CD14-positive monocyte (primary cell): ENCODE data around the gene STK11IP. TPM values are rescaled to one million over a fixed set of nuclear protein-coding genes. Genes with fewer than 3 reads are reported as not detected.

Experiments
- DNase-seq, 3 donors: peaks; one replicate each; pipeline ENCODE4 v3.0.0-alpha.2; 2011 to 2022
- H2AFZ ChIP-seq: 2 replicates; pipeline ENCODE4 v1.6.0; 2012; ENCODE audit warnings: mild to moderate bottlenecking, low read depth, low read length, inconsistent platforms; ENCODE audit not compliant: insufficient read depth, poor library complexity, severe bottlenecking
- H3K27ac ChIP-seq, 2 donors: 1 replicate in 1 of 2; 2 replicates in 1 of 2; pipeline ENCODE4 v1.5.1; 2012 to 2013; ENCODE audit warnings: low read length in 2 of 2, control low read depth in 1 of 2, inconsistent platforms in 1 of 2, low read depth in 1 of 2, mild to moderate bottlenecking in 1 of 2
- H3K27me3 ChIP-seq, 2 donors: one replicate each; pipeline versions ENCODE4 v1.6.0 to v1.6.1; 2011 to 2013; ENCODE audit warnings: low read length in 2 of 2; ENCODE audit not compliant: control insufficient read depth in 2 of 2, insufficient read depth in 2 of 2
- H3K36me3 ChIP-seq, 2 donors: replicated peaks in 1 of 2; 1 replicate in 1 of 2; 2 replicates in 1 of 2; pipeline versions ENCODE4 v1.5.1 to v1.6.1; 2012 to 2013; ENCODE audit warnings: low read length in 2 of 2, control low read depth in 1 of 2, inconsistent platforms in 1 of 2, mild to moderate bottlenecking in 1 of 2; ENCODE audit not compliant: insufficient read depth in 2 of 2, control insufficient read depth in 1 of 2
- H3K4me1 ChIP-seq, 2 donors: 1 replicate in 1 of 2; 2 replicates in 1 of 2; pipeline versions ENCODE4 v1.5.1 to v1.6.1; 2012 to 2013; ENCODE audit warnings: low read length in 2 of 2, control low read depth in 1 of 2, inconsistent platforms in 1 of 2, mild to moderate bottlenecking in 1 of 2, moderate library complexity in 1 of 2; ENCODE audit not compliant: insufficient read depth in 2 of 2, control insufficient read depth in 1 of 2
- H3K4me2 ChIP-seq: replicated peaks from 2 replicates; pipeline ENCODE3; 2012; ENCODE audit warnings: low read length, moderate library complexity, mild to moderate bottlenecking; ENCODE audit not compliant: poor library complexity, severe bottlenecking; ENCODE audit errors: extremely low read depth
- H3K4me3 ChIP-seq, 3 experiments: fragments of 200-600 bp in 1 of 3; sonication (generic) in 1 of 3; replicated peaks in 1 of 3; 1 replicate in 2 of 3; 2 replicates in 1 of 3; pipeline ENCODE4 v1.5.1; 2011 to 2013; ENCODE audit warnings: low read length in 3 of 3, mild to moderate bottlenecking in 3 of 3, control low read depth in 2 of 3, low read depth in 2 of 3, inconsistent platforms in 1 of 3, moderate library complexity in 1 of 3
- H3K79me2 ChIP-seq: 2 replicates; pipeline ENCODE4 v1.6.0; 2012; ENCODE audit warnings: mild to moderate bottlenecking, control low read depth, inconsistent platforms, low read length, moderate library complexity; ENCODE audit not compliant: insufficient read depth
- H3K9ac ChIP-seq: 2 replicates; pipeline ENCODE4 v1.6.0; 2017; ENCODE audit warnings: low read length, mild to moderate bottlenecking; ENCODE audit not compliant: insufficient read depth, poor library complexity, severe bottlenecking
- H3K9me3 ChIP-seq, 2 donors: replicated peaks in 1 of 2; 1 replicate in 1 of 2; 2 replicates in 1 of 2; pipeline versions ENCODE4 v1.5.1 to v1.6.1; 2012 to 2013; ENCODE audit warnings: low read length in 2 of 2, control low read depth in 1 of 2; ENCODE audit not compliant: control insufficient read depth in 1 of 2, insufficient read depth in 1 of 2
- H4K20me1 ChIP-seq: 2 replicates; pipeline ENCODE4 v1.6.0; 2012; ENCODE audit warnings: mild to moderate bottlenecking, low read length, control low read depth, moderate library complexity; ENCODE audit not compliant: insufficient read depth
- H3K27ac Mint-ChIP-seq, 7 donors: one replicate each; pipeline ENCODE4 v1.8.0; 2020; ENCODE audit warnings: mild to moderate bottlenecking in 7 of 7, mixed read lengths in 7 of 7, moderate library complexity in 6 of 7, inconsistent platforms in 2 of 7
- H3K27me3 Mint-ChIP-seq, 3 donors: one replicate each; pipeline ENCODE4 v1.8.0; 2021 to 2022; ENCODE audit warnings: low read depth in 3 of 3, mild to moderate bottlenecking in 3 of 3, mixed read lengths in 3 of 3, moderate library complexity in 3 of 3, inconsistent platforms in 1 of 3
- H3K36me3 Mint-ChIP-seq, 2 donors: one replicate each; pipeline ENCODE4 v1.8.0; 2020; ENCODE audit warnings: mixed read lengths in 2 of 2, inconsistent platforms in 1 of 2, mild to moderate bottlenecking in 1 of 2
- H3K4me1 Mint-ChIP-seq: one replicate; pipeline ENCODE4 v1.8.0; 2020; ENCODE audit warnings: mild to moderate bottlenecking, mixed read lengths
- H3K4me3 Mint-ChIP-seq, 2 donors: one replicate each; pipeline ENCODE4 v1.8.0; 2020; ENCODE audit warnings: mild to moderate bottlenecking in 2 of 2, mixed read lengths in 2 of 2, moderate library complexity in 1 of 2
- H3K9me3 Mint-ChIP-seq, 7 donors: one replicate each; pipeline ENCODE4 v1.8.0; 2020 to 2022; ENCODE audit warnings: mixed read lengths in 7 of 7, mild to moderate bottlenecking in 6 of 7, moderate library complexity in 6 of 7, inconsistent platforms in 2 of 7
- WGBS: methylation state at CpG from one replicate; pipeline ENCODE4 v1.1.5; 2013; ENCODE audit warnings: missing lambda C conversion rate; ENCODE audit not compliant: insufficient coverage; 5-methylcytosine and 5-hydroxymethylcytosine counted together
- intact Hi-C, 2 donors: fragments of 100-400 bp; cut with micrococcal nuclease; formaldehyde crosslinking; loops; one replicate each; pipeline versions ENCODE4 v1.15.0 to v1.15.1; 2023
- polyA plus RNA-seq, 3 donors: library from polyadenylated mRNA; depleted of rRNA in 1 of 3; unstranded in 2 of 3; stranded (reverse) in 1 of 3; fragments of 300-500 nt in 2 of 3; fragments of >200 nt in 1 of 3; fragmentation: Illumina TruSeq in 2 of 3; gene quantifications; 1 replicate in 2 of 3; 2 replicates in 1 of 3; pipeline ENCODE4 v1.2.3, GENCODE V29; 2012 to 2021
- TF ChIP-seq, protein P1 (sequence below): fragments of 200-600 bp; IDR thresholded peaks from one replicate; pipeline ENCODE4 v1.8.0; 2022; ENCODE audit warnings: antibody characterized with exemption, mild to moderate bottlenecking

STK11IP gene
- polyA plus RNA-seq, 3 donors, result 13.0 to 79.1 (median 15.7) TPM

DNA sequence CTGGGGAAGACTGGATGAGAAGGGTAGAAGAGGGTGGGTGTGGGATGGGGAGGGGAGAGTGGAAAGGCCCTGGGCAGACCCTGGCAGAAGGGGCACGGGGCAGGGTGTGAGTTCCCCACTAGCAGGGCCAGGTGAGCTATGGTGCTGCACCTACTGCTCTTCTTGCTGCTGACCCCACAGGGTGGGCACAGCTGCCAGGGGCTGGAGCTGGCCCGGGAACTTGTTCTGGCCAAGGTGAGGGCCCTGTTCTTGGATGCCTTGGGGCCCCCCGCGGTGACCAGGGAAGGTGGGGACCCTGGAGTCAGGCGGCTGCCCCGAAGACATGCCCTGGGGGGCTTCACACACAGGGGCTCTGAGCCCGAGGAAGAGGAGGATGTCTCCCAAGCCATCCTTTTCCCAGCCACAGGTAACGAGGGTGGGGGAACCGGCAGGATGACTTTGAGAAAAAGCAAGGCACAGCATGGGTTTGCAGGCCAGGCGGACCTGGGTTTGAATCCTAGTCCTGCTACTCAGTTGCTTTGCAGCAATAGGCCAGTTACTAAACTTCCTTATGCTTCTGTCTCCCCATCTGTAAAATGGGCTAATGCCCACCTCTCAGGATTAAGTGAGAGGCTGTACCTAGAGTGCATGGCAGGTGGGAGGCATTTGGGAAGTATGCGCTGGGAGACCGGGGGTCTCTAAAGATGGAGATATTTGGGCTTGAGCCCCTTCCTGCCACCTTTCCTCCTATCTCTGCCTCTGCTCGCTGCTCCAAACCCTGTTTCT, 25.2 kb upstream of the STK11IP start, which contains the start of gene INHA:
TSS of gene INHA (plus strand) at position 74 of the 765 bp plus-strand sequence. CDS start at position 139, 65 bp downstream.
- DNase-seq, result no peak
- no peaks in the 10 kb centered on the region for H3K79me2 ChIP-seq
- peaks cover 23 to 46% of the 10 kb centered on the region in 2 donors for H3K27me3 ChIP-seq
- Mint-ChIP-seq H3K4me1 (peaks cover 7% of the 10 kb centered on the region), H3K27me3 (peaks cover 45 to 57% (median 50%) of the 10 kb centered on the region in 3 donors), H3K9me3 (peaks cover 0 to 7% (median 0%) of the 10 kb centered on the region in 7 donors), H3K4me3 (peak within 1 kb of the TSS in 1 of 2 donors; percentile 61), H3K27ac (peak within 1 kb of the TSS in 1 of 7 donors; percentile 44), H3K36me3 (peaks cover 0 to 7% of the 10 kb centered on the region in 2 donors)
- H3K9me3 ChIP-seq, result no peaks in the 10 kb centered on the region
- H2AFZ ChIP-seq, result peak within 1 kb of the TSS; percentile 56
- H3K4me3 ChIP-seq, result peak within 1 kb of the TSS in 2 of 3 experiments; percentile 9 to 57
- H3K4me1 ChIP-seq, result peaks cover 0 to 15% of the 10 kb centered on the region in 2 donors
- peak within 1 kb of the TSS; percentile 76 for H3K4me2 ChIP-seq
- no peak within 1 kb of the TSS for H3K9ac ChIP-seq
- no peaks in the 10 kb centered on the region for H3K36me3 ChIP-seq
- H3K27ac ChIP-seq, result no peak within 1 kb of the TSS
- TF ChIP-seq, protein P1, sequence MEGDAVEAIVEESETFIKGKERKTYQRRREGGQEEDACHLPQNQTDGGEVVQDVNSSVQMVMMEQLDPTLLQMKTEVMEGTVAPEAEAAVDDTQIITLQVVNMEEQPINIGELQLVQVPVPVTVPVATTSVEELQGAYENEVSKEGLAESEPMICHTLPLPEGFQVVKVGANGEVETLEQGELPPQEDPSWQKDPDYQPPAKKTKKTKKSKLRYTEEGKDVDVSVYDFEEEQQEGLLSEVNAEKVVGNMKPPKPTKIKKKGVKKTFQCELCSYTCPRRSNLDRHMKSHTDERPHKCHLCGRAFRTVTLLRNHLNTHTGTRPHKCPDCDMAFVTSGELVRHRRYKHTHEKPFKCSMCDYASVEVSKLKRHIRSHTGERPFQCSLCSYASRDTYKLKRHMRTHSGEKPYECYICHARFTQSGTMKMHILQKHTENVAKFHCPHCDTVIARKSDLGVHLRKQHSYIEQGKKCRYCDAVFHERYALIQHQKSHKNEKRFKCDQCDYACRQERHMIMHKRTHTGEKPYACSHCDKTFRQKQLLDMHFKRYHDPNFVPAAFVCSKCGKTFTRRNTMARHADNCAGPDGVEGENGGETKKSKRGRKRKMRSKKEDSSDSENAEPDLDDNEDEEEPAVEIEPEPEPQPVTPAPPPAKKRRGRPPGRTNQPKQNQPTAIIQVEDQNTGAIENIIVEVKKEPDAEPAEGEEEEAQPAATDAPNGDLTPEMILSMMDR, result no peak
- WGBS, result 80% methylated on average over 6 of the region's 13 CpGs
- intact Hi-C loops, result no loop called here
- no peaks in the 10 kb centered on the region for H4K20me1 ChIP-seq

DNA sequence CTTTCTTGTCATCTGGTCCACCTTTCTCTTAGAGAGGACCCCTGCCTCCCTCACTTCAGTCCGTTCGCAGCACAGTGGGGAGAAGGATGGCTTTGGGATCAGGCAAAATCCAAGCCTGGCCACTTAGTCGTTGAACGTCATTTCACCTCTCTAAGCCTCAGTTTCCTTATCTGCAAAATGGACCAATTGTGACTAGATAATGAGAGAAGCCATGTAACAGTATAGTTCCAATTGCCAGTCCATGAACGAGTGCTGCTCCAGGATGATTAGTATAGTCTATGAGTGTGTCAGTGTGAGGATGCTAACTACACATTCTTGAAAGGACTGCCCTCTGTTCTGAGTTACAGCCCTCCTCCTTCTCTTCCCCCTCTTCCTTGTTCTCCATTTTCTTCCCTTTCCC, 24.5 kb upstream of the STK11IP start:
- peaks cover 45 to 57% (median 47%) of the 10 kb centered on the region in 3 donors for H3K27me3 Mint-ChIP-seq
- intact Hi-C loops, result no loop called here

More for the DNA sequence above, 24.5 kb upstream of the STK11IP start:
- H3K4me2 ChIP-seq, result no peak overlapping the region
- DNase-seq, result no peak
- no peaks in the 10 kb centered on the region for H3K79me2 ChIP-seq
- Mint-ChIP-seq H3K36me3 (peaks cover 0 to 7% of the 10 kb centered on the region in 2 donors), H3K4me3 (peak overlapping the region in 1 of 2 donors; percentile 21), H3K9me3 (peaks cover 0 to 5% (median 0%) of the 10 kb centered on the region in 7 donors), H3K4me1 (peaks cover 7% of the 10 kb centered on the region), H3K27ac (peak overlapping the region in 1 of 7 donors; percentile 44)
- no peaks in the 10 kb centered on the region for H3K9me3 ChIP-seq
- H3K4me3 ChIP-seq, result no peak overlapping the region
- H3K9ac ChIP-seq, result no peak overlapping the region
- no peak overlapping the region for H2AFZ ChIP-seq
- H3K27ac ChIP-seq, result no peak overlapping the region
- no peaks in the 10 kb centered on the region for H3K36me3 ChIP-seq
- H3K4me1 ChIP-seq, result peaks cover 0 to 15% of the 10 kb centered on the region in 2 donors
- TF ChIP-seq, protein P1, result no peak
- H4K20me1 ChIP-seq, result no peaks in the 10 kb centered on the region
- H3K27me3 ChIP-seq, result peaks cover 23 to 46% of the 10 kb centered on the region in 2 donors
- WGBS, result no CpG with 5 or more reads among the region's 5 CpGs
